Activated CD4-positive, alpha-beta T cell treated with anti-CD3 and anti-CD28 coated beads, Interleukin-2, amount 10 ng/mL, durations not matched to agents 24 days and 14 days (primary cell): ENCODE data around the gene FAM114A1. TPM values are rescaled to one million over a fixed set of nuclear protein-coding genes. Genes with fewer than 3 reads are reported as not detected.
A peak's percentile ranks its signal among the peaks of the same experiment; 100 is the strongest.
"Not testable (repeated sequence)": the region's sequence is repeated elsewhere in the genome, so short reads cannot be mapped to it uniquely, and the experiment has no call there.

Experiments used
- DNase-seq: peaks from one replicate; pipeline ENCODE4 v3.0.0; 2022
- H3K27ac Mint-ChIP-seq: one replicate; pipeline ENCODE4 v1.8.0; 2022; ENCODE audit warnings: mild to moderate bottlenecking, mixed read lengths
- H3K27me3 Mint-ChIP-seq: one replicate; pipeline ENCODE4 v1.8.0; 2022; ENCODE audit warnings: mixed read lengths
- H3K36me3 Mint-ChIP-seq: one replicate; pipeline ENCODE4 v1.8.0; 2022; ENCODE audit warnings: low read depth, mild to moderate bottlenecking, mixed read lengths
- H3K4me1 Mint-ChIP-seq: one replicate; pipeline ENCODE4 v1.8.0; 2021; ENCODE audit warnings: mixed read lengths
- H3K4me3 Mint-ChIP-seq: one replicate; pipeline ENCODE4 v1.8.0; 2022; ENCODE audit warnings: mild to moderate bottlenecking, moderate library complexity, mixed read lengths
- H3K9me3 Mint-ChIP-seq: one replicate; pipeline ENCODE4 v1.8.0; 2021; ENCODE audit warnings: mixed read lengths
- intact Hi-C: fragments of 100-400 bp; cut with micrococcal nuclease; formaldehyde crosslinking; loops from one replicate; pipeline ENCODE4 v1.15.1; 2023
- total RNA-seq: library from RNA; stranded (reverse); gene quantifications from 2 replicates; pipeline ENCODE4 v1.2.3, GENCODE V29; 2022

FAM114A1 gene
- total RNA-seq, 1 donor from 2014 or later: 0.23 TPM

- intact Hi-C loops: loop anchor here (2.0 kb wide), 2 partner anchors 20 to 86 kb away; no protein-coding TSS in a partner anchor
Observed at GRCh38 chr4:38959248-38959647, 91.6 kb downstream of the FAM114A1 start.

GRCh38 chr4:38964942-38965775 is 97.6 kb downstream of the FAM114A1 start:
- H3K4me1 Mint-ChIP-seq: peaks cover 22% of the 10 kb centered on the region
- no peak overlapping the region for H3K27ac Mint-ChIP-seq
- H3K27me3 Mint-ChIP-seq: no peaks in the 10 kb centered on the region
- no peak overlapping the region for H3K4me3 Mint-ChIP-seq
- peaks cover 83% of the 10 kb centered on the region for H3K36me3 Mint-ChIP-seq
- intact Hi-C loops: no loop called here
- no peak for DNase-seq
- peaks cover 44% of the 10 kb centered on the region for H3K9me3 Mint-ChIP-seq

More at GRCh38 chr4:38959248-38959647, 91.6 kb downstream of the FAM114A1 start:
- Mint-ChIP-seq H3K36me3 (peaks cover 47% of the 10 kb centered on the region), H3K27ac (peak overlapping the region; percentile 97), H3K4me3 (peak overlapping the region; percentile 47), H3K4me1 (peaks cover 41% of the 10 kb centered on the region), H3K9me3 (peaks cover 42% of the 10 kb centered on the region)
- DNase-seq, H3K27me3 Mint-ChIP-seq: not testable (repeated sequence)

GRCh38 chr4:38965866-38966265 is 98.3 kb downstream of the FAM114A1 start:
- Mint-ChIP-seq H3K27me3 (no peaks in the 10 kb centered on the region), H3K9me3 (peaks cover 41% of the 10 kb centered on the region), H3K4me3 (no peak overlapping the region), H3K4me1 (peaks cover 25% of the 10 kb centered on the region), H3K36me3 (peaks cover 85% of the 10 kb centered on the region), H3K27ac (peak overlapping the region; percentile 81)
- intact Hi-C loops: loop anchor here (1.0 kb wide), 1 partner anchor 8 kb away; no protein-coding TSS in a partner anchor
- no peak for DNase-seq

- Mint-ChIP-seq H3K27me3 (no peaks in the 10 kb centered on the region), H3K4me3 (peak overlapping the region; percentile 18), H3K4me1 (peaks cover 25% of the 10 kb centered on the region), H3K9me3 (peaks cover 27% of the 10 kb centered on the region), H3K27ac (peak overlapping the region; percentile 80), H3K36me3 (peaks cover 79% of the 10 kb centered on the region)
- intact Hi-C loops: no loop called here
- no peak for DNase-seq
Observed at GRCh38 chr4:38967260-38968095, 99.9 kb downstream of the FAM114A1 start.

- DNase-seq: no peak
- Mint-ChIP-seq H3K9me3 (peaks cover 23% of the 10 kb centered on the region), H3K4me1 (peaks cover 25% of the 10 kb centered on the region), H3K27ac (peak overlapping the region; percentile 54), H3K4me3 (no peak overlapping the region), H3K27me3 (no peaks in the 10 kb centered on the region), H3K36me3 (peaks cover 75% of the 10 kb centered on the region)
- intact Hi-C loops: no loop called here
Observed at GRCh38 chr4:38968668-38969067, 101.1 kb downstream of the FAM114A1 start.

GRCh38 chr4:38976308-38976707 is 108.7 kb downstream of the FAM114A1 start:
- Mint-ChIP-seq H3K27ac (no peak overlapping the region), H3K36me3 (peaks cover 54% of the 10 kb centered on the region), H3K27me3 (no peaks in the 10 kb centered on the region), H3K4me1 (peaks cover 17% of the 10 kb centered on the region), H3K9me3 (no peaks in the 10 kb centered on the region), H3K4me3 (no peak overlapping the region)
- intact Hi-C loops: no loop called here
- DNase-seq: no peak

GRCh38 chr4:38979081-38979480 is 111.5 kb downstream of the FAM114A1 start:
- Mint-ChIP-seq H3K27ac (no peak overlapping the region), H3K4me3 (no peak overlapping the region), H3K36me3 (peaks cover 68% of the 10 kb centered on the region), H3K9me3 (no peaks in the 10 kb centered on the region), H3K4me1 (peaks cover 38% of the 10 kb centered on the region), H3K27me3 (no peaks in the 10 kb centered on the region)
- intact Hi-C loops: no loop called here
- no peak for DNase-seq

GRCh38 chr4:38979511-38980230 is 112.1 kb downstream of the FAM114A1 start:
- Mint-ChIP-seq H3K4me3 (no peak overlapping the region), H3K4me1 (peaks cover 44% of the 10 kb centered on the region), H3K27ac (peak overlapping the region; percentile 87), H3K9me3 (no peaks in the 10 kb centered on the region), H3K27me3 (no peaks in the 10 kb centered on the region), H3K36me3 (peaks cover 72% of the 10 kb centered on the region)
- no peak for DNase-seq
- intact Hi-C loops: loop anchor here (2.0 to 5.0 kb wide), 3 partner anchors 373 to 1002 kb away; no protein-coding TSS in a partner anchor

- peaks cover 71% of the 10 kb centered on the region for H3K36me3 Mint-ChIP-seq
- peak; percentile 73 for DNase-seq
- no peaks in the 10 kb centered on the region for H3K27me3 Mint-ChIP-seq
- intact Hi-C loops: loop anchor here (1.0 to 5.0 kb wide), 7 partner anchors 23 to 1004 kb away; partner anchors contain the start of gene TMEM156
- no peaks in the 10 kb centered on the region for H3K9me3 Mint-ChIP-seq
- peak overlapping the region; percentile 69 for H3K4me3 Mint-ChIP-seq
- H3K4me1 Mint-ChIP-seq: peaks cover 55% of the 10 kb centered on the region
- peak overlapping the region; percentile 87 for H3K27ac Mint-ChIP-seq
Observed at GRCh38 chr4:38980903-38981676, 113.5 kb downstream of the FAM114A1 start.

- Mint-ChIP-seq H3K27me3 (no peaks in the 10 kb centered on the region), H3K36me3 (peaks cover 68% of the 10 kb centered on the region), H3K4me1 (peaks cover 65% of the 10 kb centered on the region), H3K4me3 (peak overlapping the region; percentile 69), H3K9me3 (no peaks in the 10 kb centered on the region), H3K27ac (peak overlapping the region; percentile 87)
- intact Hi-C loops: loop anchor here (5.0 kb wide), 2 partner anchors 820 to 1005 kb away; no protein-coding TSS in a partner anchor
- DNase-seq: no peak
Observed at GRCh38 chr4:38982361-38983095, 114.9 kb downstream of the FAM114A1 start.

- H3K27me3 Mint-ChIP-seq: no peaks in the 10 kb centered on the region
- no peaks in the 10 kb centered on the region for H3K9me3 Mint-ChIP-seq
- peak overlapping the region; percentile 10 for H3K4me3 Mint-ChIP-seq
- peaks cover 66% of the 10 kb centered on the region for H3K36me3 Mint-ChIP-seq
- peak overlapping the region; percentile 87 for H3K27ac Mint-ChIP-seq
- H3K4me1 Mint-ChIP-seq: peaks cover 70% of the 10 kb centered on the region
- intact Hi-C loops: loop anchor here (5.0 kb wide), 2 partner anchors 821 to 1006 kb away; no protein-coding TSS in a partner anchor
- DNase-seq: no peak
Observed at GRCh38 chr4:38983291-38983690, 115.7 kb downstream of the FAM114A1 start.
